ENCODE measurements around the gene SYCP1. TPM values are rescaled to one million over a fixed set of nuclear protein-coding genes. Genes with fewer than 3 reads are reported as not detected.

Gene SYCP1
- total RNA-seq = not detected

GRCh38 chr1:114854693-114855320 is at the start of gene SYCP1:
SYCP1 (plus strand) TSS chr1:114854863; CDS start chr1:114855465, 602 bp downstream.

DNA sequence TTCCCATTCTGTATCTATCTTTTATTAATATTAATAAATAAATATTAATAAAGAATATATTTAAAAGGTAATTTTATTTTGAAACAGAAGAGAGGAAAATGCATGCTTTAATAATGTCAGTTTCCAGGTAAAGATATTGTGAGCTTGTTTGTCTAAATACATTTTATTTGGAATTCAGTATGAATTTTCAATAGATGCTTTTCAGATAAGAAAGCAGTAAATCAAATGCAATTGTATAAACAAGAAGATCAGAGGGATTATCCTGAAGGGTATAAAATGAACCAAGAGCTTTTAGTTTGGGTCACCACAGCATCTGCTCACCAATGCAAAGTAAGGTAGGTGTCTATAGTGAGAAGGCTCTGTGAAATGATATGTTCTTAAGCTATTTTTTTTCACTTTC is 174.9 kb downstream of the SYCP1 start, which contains the start of gene TSHB:
Gene TSHB (plus strand): TSS at position 301 of the 400 bp plus-strand sequence. CDS start 3,537 bp downstream, outside the sequence.

Other genes with a start within 250 kb of the SYCP1 start
- 1 to 10 TPM; 1.7 to 2.8 TPM for gene DENND2C, start 184.8 kb upstream of the SYCP1 start, total RNA-seq
- gene AMPD1, start 159.3 kb upstream of the SYCP1 start, total RNA-seq = not detected
- gene NRAS, start 138.1 kb upstream of the SYCP1 start, total RNA-seq = 10 to 100 TPM; 46.5 to 76.6 TPM
- 100 to 1,000 TPM; 246 to 290 TPM for gene CSDE1, start 96.9 kb upstream of the SYCP1 start, total RNA-seq
- gene SIKE1, start 74.2 kb upstream of the SYCP1 start, total RNA-seq = 10 to 100 TPM; 36.8 to 49.6 TPM
- gene TSHB, start 175.0 kb downstream of the SYCP1 start, total RNA-seq = not detected
- not detected for gene TSPAN2, start 234.6 kb downstream of the SYCP1 start, total RNA-seq

Measured in melanocyte of skin (primary cell).